NCI-H2029 (cell line): ENCODE data around the gene NME8.

Experiments
- DNase-seq: peaks from one replicate; lab custom pipeline; 2025; lab: John Stamatoyannopoulos, UW

NME8 gene

DNA sequence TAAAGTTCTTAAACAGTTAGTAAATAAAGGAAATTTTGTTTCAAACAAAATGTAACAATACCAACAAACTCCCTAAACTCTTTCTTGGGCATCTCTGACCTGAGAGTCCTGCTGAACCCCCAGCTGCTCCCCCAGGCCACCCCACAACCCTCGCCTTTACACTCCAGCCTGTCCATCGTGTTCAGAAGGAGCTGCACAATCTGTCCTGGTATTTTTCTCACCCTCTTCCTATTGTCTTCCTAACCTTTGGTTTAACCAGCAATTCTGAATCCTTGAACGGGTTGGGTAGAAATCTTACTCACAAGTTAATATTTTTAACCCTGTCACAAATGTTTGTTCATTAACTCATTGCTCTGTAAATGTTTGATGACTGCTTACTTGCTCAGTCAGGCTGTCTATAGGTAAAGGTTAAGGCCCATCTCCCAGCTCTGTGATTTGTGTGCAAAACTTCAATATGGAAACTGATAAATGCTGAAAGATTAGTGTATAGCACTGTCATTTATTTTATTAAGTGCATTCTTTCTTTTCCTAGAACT, 51.4 kb downstream of the NME8 start:
- DNase-seq, result no peak

DNA sequence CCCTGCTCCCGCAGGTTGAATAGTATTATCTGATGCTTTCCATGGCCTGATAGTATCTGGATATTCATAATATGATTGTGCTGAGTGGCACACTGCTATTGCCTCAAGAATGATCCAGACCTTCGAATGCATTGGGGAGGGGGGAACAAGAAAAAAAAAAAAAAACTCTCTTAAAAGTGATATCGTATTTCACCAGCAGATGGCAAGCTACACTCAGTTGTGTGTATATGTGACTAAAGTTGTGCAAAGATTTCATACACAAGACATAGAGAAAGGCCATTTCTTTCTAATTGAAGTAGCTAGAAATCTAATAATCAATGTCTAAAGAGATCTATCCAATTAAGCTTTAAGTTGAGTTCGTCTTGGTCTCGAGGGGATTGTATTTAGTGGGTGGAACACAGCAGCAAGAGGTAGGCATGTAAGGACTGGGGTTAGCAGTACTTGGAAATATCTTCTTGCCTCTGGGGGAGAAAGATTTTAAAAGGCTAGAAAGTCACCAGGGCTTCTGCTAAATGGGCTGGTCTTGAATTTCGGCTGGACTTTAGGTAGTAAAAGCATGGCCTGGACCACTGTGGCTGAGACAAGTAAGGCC, 52.9 kb downstream of the NME8 start:
- DNase-seq, result no peak

GRCh38 chr7:37901890-37902524, 53.6 kb downstream of the NME8 start:
- no peak for DNase-seq

DNA sequence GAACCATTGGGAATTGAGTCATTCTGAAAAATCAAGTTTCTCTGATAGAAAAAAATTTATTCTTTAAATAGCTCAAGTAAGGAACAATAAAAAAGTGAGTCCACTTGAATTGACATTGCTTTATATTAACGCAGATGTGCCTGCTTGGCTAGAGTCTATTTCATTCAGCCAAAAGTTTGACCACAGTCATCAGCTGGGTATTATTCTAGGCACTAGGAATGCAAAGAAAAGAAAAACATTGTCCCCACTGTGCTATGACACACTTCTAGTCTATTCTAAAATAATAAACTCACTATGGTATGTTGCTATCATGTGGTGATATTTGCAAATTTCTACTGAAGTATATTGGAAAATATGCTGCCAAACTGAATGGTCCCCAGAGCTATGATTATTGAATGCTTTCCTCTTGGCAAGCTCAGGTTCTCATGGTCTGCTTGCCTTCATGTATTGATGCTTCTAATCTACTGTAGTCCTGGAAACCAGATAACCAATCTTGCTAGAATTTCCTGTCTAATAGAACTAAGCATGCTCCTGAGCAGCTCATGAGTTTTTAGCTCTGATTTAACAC, 59.9 kb downstream of the NME8 start:
- DNase-seq, result no peak

GRCh38 chr7:37912756-37913155, 64.4 kb downstream of the NME8 start:
- DNase-seq, result no peak

DNA sequence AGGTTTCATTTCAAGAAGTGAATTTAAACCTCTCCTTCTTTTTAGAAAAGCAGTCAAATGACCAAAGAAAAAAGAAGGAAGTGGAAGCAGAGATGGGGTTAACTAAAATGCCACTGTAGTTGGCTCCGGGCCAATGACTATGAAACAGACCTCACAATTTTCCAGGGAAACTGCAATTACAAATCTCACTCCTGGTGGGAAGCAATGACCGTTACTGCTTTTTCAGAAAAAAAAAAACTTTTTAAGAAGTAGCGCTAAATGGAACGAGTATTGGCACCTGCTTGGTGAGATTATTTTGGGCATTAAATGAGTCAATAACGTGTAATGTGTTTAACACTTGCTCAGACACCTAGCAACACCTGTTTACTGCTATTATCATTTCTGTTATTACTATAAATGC, 67.0 kb downstream of the NME8 start:
- DNase-seq, result no peak

GRCh38 chr7:37916017-37916672, 67.7 kb downstream of the NME8 start:
- no peak for DNase-seq

- no peak for DNase-seq
These were observed 68.6 kb downstream of the NME8 start, which contains the start of gene SFRP4 for GRCh38 chr7:37916673-37917660. SFRP4 (minus strand) TSS chr7:37916817; CDS start chr7:37916537, 280 bp downstream.

- no peak for DNase-seq
These were observed 70.1 kb downstream of the NME8 start for GRCh38 chr7:37918526-37918925.

DNA sequence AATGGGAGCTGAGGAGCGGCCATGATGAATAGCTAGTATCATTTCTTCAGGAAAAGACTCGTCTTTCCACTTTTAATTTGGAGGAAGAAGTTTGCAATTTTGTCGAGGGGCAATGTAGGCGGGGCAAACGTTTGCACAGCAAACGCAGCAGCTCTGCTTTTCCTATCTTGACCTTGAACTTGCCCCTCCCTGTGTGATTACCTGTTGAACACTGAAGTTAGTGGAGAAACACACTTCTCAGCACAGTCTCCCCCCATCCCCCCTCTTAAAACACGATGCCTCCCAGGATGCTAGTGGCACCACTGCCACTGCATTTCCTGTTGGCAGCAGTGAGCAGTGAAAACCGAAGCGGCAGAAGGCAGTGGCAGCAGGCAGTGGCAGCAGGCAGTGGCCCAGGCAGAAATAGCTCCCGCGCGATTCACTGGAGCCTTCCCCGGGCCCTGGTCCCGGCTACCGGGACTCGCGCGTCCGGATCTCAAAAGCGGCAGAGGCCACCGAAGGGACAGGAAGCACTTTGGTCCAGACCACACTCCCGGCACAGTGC, 72.0 kb downstream of the NME8 start, which contains the start of gene EPDR1:
Gene EPDR1 (plus strand): TSS at position 336 of the 544 bp plus-strand sequence. CDS start 300 bp downstream, outside the sequence.
- no peak for DNase-seq

DNA sequence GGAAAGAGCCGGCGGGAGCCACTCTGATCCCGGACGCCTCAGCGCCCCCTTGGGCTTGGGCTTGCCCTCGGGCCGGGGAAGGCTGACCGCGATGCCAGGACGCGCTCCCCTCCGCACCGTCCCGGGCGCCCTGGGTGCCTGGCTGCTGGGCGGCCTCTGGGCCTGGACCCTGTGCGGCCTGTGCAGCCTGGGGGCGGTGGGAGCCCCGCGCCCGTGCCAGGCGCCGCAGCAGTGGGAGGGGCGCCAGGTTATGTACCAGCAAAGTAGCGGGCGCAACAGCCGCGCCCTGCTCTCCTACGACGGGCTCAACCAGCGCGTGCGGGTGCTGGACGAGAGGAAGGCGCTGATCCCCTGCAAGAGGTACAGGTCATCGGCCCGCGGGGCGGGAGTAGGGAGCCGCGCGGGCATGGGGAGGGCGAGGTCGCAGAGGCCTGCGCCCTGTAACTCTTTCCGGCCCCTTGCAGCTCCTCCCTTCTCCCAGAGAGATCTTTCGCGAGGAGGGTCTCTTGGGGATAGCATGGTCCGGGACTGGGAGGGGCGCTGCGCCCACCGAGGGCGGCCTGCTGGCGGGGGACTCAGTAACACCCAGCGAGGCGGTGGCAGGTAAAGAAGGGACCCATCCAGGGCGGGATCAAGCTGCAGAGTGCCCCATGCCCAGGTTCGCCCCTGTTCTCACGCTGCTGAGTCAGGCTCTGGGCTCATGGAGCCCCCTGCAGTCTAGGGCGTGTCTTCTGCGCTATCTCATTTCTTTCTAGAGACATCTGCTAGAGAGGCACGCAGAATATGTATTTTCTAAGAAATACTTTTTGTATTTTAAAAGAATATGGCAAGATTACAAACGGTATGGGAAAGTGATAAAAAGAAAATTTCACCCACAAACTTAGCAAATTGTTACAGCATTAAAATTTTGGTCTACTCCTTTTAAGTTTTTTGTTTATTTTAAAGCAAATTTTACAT, 72.7 kb downstream of the NME8 start:
- DNase-seq, result no peak

GRCh38 chr7:37921876-37922275, 73.5 kb downstream of the NME8 start:
- DNase-seq, result no peak

DNA sequence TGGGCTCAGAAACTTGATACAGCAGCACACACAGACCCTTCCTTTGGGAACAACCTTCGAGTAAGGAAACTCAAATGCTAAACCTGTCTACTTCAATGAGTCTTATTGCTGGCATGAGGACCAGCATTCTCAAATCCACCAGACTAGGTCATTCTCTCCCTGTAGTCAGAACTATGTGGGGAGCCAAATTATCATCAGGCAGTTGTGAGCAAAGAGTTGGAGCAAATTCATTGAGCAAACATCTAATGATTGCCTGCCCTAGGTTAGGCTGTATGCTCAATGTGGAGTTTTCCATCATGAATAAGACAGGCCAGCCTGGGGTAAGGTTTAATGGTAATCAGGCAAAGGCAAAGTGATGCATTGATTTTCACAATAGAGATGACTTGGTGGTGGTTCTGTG, 75.6 kb downstream of the NME8 start:
- no peak for DNase-seq

DNA sequence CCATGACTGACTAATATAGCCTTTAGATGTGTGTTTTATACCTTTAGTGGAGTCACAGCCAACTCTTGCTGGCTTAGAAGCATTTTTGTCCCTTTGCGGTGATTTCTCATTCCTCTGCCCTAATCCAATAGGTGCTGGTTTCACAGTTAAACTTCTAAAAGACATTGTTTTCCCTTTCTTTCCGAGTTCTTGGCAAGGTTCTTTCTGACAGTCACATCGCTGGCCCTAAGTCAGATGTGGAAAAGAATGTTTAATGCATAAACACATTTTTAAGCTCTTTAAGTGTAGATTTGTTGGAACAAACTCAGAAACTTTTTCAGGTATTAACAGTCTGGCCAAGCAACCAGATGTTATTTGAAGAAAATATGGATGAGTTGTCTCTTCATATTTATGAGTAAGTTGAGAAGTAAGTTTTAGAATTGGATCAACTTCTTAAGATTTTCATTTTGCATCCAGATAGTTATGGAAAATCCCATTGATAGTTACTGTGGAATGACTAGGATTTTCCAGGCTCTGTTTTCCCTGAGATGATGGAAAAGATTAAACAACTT, 76.2 kb downstream of the NME8 start:
- DNase-seq, result no peak

- no peak for DNase-seq
These were observed 77.2 kb downstream of the NME8 start for GRCh38 chr7:37925620-37926019.

- no peak for DNase-seq
These were observed 79.5 kb downstream of the NME8 start for GRCh38 chr7:37927773-37928444.

GRCh38 chr7:37928878-37929277, 80.5 kb downstream of the NME8 start:
- no peak for DNase-seq

DNA sequence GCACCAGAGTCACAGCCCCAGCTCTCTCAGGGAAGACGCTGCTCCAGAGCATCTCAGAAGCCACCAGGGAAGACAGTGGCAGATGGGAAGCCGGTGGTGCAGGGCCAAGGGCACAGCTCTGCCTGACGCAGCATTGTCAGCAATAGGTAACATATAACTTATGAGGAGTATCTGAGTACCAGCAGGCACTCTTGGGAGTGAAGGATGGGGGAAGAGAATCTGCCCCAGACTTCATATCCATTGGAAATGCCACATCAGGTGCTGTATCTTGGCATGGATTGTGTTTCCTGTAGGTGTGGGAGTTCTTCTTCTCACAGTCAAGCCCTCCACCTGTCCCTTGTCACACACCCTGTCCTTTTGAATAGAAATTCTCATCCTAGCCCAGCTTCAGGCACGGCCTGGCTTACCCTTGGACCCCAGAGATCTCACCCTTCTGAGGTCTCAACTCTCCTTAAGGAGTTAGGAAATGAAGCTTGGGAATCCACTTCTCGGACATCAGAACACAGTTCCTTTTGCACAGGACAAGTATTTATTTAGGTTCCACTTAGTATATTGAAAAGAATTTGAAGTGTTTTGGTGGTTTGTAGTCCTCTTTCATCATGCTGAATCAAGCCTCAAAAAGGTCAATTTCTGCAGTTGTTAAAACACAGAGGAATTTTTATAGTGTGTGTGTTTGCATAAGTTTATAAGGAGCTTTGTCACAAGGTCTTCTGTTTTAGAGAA, 82.0 kb downstream of the NME8 start:
- DNase-seq, result no peak
